HUES64 (cell line): ENCODE results near the gene ITPR2.
"Not testable (repeated sequence)": the region's sequence is repeated elsewhere in the genome, so short reads cannot be mapped to it uniquely, and the experiment has no call there.

Source experiments
- H3K27ac ChIP-seq: 2 replicates; pipeline ENCODE4 v1.7.0; 2013; ENCODE audit warnings: low read depth, low read length, inconsistent platforms
- H3K27me3 ChIP-seq: 2 replicates; pipeline ENCODE4 v1.6.1; 2013; ENCODE audit warnings: mild to moderate bottlenecking, low read length; ENCODE audit not compliant: insufficient read depth
- H3K36me3 ChIP-seq: 2 replicates; pipeline ENCODE4 v1.6.1; 2013; ENCODE audit warnings: mild to moderate bottlenecking, low read length; ENCODE audit not compliant: insufficient read depth
- H3K4me1 ChIP-seq: 2 replicates; pipeline ENCODE4 v1.6.1; 2013; ENCODE audit warnings: mild to moderate bottlenecking, low read length, moderate library complexity; ENCODE audit not compliant: insufficient read depth
- H3K4me3 ChIP-seq: 2 replicates; pipeline ENCODE4 v1.5.1; 2013; ENCODE audit warnings: mild to moderate bottlenecking, low read length, moderate library complexity
- H3K9ac ChIP-seq: 2 replicates; pipeline ENCODE4 v1.6.1; 2013; ENCODE audit warnings: mild to moderate bottlenecking, low read depth, low read length
- H3K9me3 ChIP-seq: 2 replicates; pipeline ENCODE4 v1.6.1; 2013; ENCODE audit warnings: low read depth, low read length; ENCODE audit not compliant: insufficient read depth
- WGBS: fragments of 150-250, 120-280 bp; methylation state at CpG from one replicate; pipeline ENCODE4 v1.1.7; 2013; ENCODE audit warnings: missing lambda C conversion rate; 5-methylcytosine and 5-hydroxymethylcytosine counted together

Gene ITPR2

GRCh38 chr12:26867080-26867479, 34.1 kb upstream of the ITPR2 start:
- Histone ChIP-seq H3K27ac (no peak overlapping the region), H3K27me3 (no peaks in the 10 kb centered on the region), H3K4me3 (no peak overlapping the region), H3K4me1 (no peaks in the 10 kb centered on the region), H3K36me3 (no peaks in the 10 kb centered on the region), H3K9me3 (no peaks in the 10 kb centered on the region), H3K9ac (no peak overlapping the region)
- 90% methylated on average over 2 of the region's 2 CpGs for WGBS

GRCh38 chr12:26863515-26863914, 30.5 kb upstream of the ITPR2 start:
- Histone ChIP-seq H3K27me3 (no peaks in the 10 kb centered on the region), H3K36me3 (no peaks in the 10 kb centered on the region), H3K4me3 (no peak overlapping the region), H3K9ac (no peak overlapping the region), H3K4me1 (no peaks in the 10 kb centered on the region), H3K27ac (no peak overlapping the region), H3K9me3 (no peaks in the 10 kb centered on the region)
- WGBS: 42% methylated on average over 2 of the region's 4 CpGs

- not testable (repeated sequence) for H3K4me1 ChIP-seq, H3K9ac ChIP-seq, H3K36me3 ChIP-seq, H3K27me3 ChIP-seq, H3K27ac ChIP-seq, H3K9me3 ChIP-seq, H3K4me3 ChIP-seq
- 95% methylated on average over 3 of the region's 3 CpGs for WGBS
These were observed 29.8 kb upstream of the ITPR2 start for GRCh38 chr12:26862787-26863186.

- WGBS: 100% methylated on average over 1 of the region's 1 CpG
- H3K27ac ChIP-seq: no peak overlapping the region
- no peaks in the 10 kb centered on the region for H3K36me3 ChIP-seq
- H3K27me3 ChIP-seq: no peaks in the 10 kb centered on the region
- H3K4me1 ChIP-seq: peaks cover 11% of the 10 kb centered on the region; the same call in 1 of the 2 replicates
- no peak overlapping the region for H3K4me3 ChIP-seq
- H3K9me3 ChIP-seq: no peaks in the 10 kb centered on the region
- no peak overlapping the region for H3K9ac ChIP-seq
These were observed 28.7 kb upstream of the ITPR2 start for GRCh38 chr12:26861690-26862089.

- H3K27ac ChIP-seq: no peak overlapping the region
- no peaks in the 10 kb centered on the region for H3K27me3 ChIP-seq
- peaks cover 11% of the 10 kb centered on the region; the same call in 1 of the 2 replicates for H3K4me1 ChIP-seq
- no peaks in the 10 kb centered on the region for H3K36me3 ChIP-seq
- no peak overlapping the region for H3K4me3 ChIP-seq
- no peak overlapping the region for H3K9ac ChIP-seq
- 66% methylated on average over 6 of the region's 6 CpGs for WGBS
- H3K9me3 ChIP-seq: no peaks in the 10 kb centered on the region
These were observed 24.6 kb upstream of the ITPR2 start for GRCh38 chr12:26857465-26858176.

GRCh38 chr12:26855337-26855736, 22.3 kb upstream of the ITPR2 start:
- Histone ChIP-seq H3K36me3 (no peaks in the 10 kb centered on the region), H3K27me3 (no peaks in the 10 kb centered on the region), H3K9ac (no peak overlapping the region), H3K4me1 (peaks cover 11% of the 10 kb centered on the region; the same call in 1 of the 2 replicates), H3K27ac (no peak overlapping the region), H3K4me3 (no peak overlapping the region), H3K9me3 (no peaks in the 10 kb centered on the region)
- WGBS: 78% methylated on average over 1 of the region's 1 CpG

GRCh38 chr12:26854031-26854390, 21.0 kb upstream of the ITPR2 start:
- 67% methylated on average over 2 of the region's 2 CpGs for WGBS

GRCh38 chr12:26853303-26854030, 20.5 kb upstream of the ITPR2 start:
- H3K9ac ChIP-seq: no peak overlapping the region
- H3K36me3 ChIP-seq: no peaks in the 10 kb centered on the region
- H3K27me3 ChIP-seq: no peaks in the 10 kb centered on the region
- H3K27ac ChIP-seq: no peak overlapping the region
- no peak overlapping the region for H3K4me3 ChIP-seq
- WGBS: 64% methylated on average over 12 of the region's 12 CpGs
- no peaks in the 10 kb centered on the region for H3K9me3 ChIP-seq
- H3K4me1 ChIP-seq: peaks cover 11% of the 10 kb centered on the region; the same call in 1 of the 2 replicates

More at GRCh38 chr12:26854031-26854390, 21.0 kb upstream of the ITPR2 start:
- Histone ChIP-seq H3K4me3 (no peak overlapping the region), H3K9me3 (no peaks in the 10 kb centered on the region), H3K36me3 (no peaks in the 10 kb centered on the region), H3K9ac (no peak overlapping the region), H3K4me1 (peaks cover 11% of the 10 kb centered on the region; the same call in 1 of the 2 replicates), H3K27ac (no peak overlapping the region), H3K27me3 (no peaks in the 10 kb centered on the region)

GRCh38 chr12:26851031-26851809, 18.2 kb upstream of the ITPR2 start:
- H3K9ac ChIP-seq: no peak overlapping the region
- H3K9me3 ChIP-seq: no peaks in the 10 kb centered on the region
- H3K27ac ChIP-seq: no peak overlapping the region
- no CpG with 5 or more reads among the region's 2 CpGs for WGBS
- no peak overlapping the region for H3K4me3 ChIP-seq
- H3K4me1 ChIP-seq: no peaks in the 10 kb centered on the region; the same call in 1 of the 2 replicates
- no peaks in the 10 kb centered on the region for H3K27me3 ChIP-seq
- H3K36me3 ChIP-seq: no peaks in the 10 kb centered on the region

GRCh38 chr12:26848156-26848825, 15.3 kb upstream of the ITPR2 start:
- Histone ChIP-seq H3K4me1 (no peaks in the 10 kb centered on the region), H3K36me3 (no peaks in the 10 kb centered on the region), H3K9ac (no peak overlapping the region), H3K27ac (no peak overlapping the region), H3K27me3 (no peaks in the 10 kb centered on the region), H3K9me3 (no peaks in the 10 kb centered on the region), H3K4me3 (no peak overlapping the region)
- 89% methylated on average over 6 of the region's 6 CpGs for WGBS
